Fibroblast of lung (primary cell): Measurements from ENCODE around the gene UGT1A10. TPM values are rescaled to one million over a fixed set of nuclear protein-coding genes. Genes with fewer than 3 reads are reported as not detected.

ENCODE experiments used
- DNase-seq, 2 donors: peaks; one replicate each; pipeline versions ENCODE4 v3.0.0 to v3.0.0-alpha.2; 2010; ENCODE audit warnings: low read depth in 2 of 2
- H2AFZ ChIP-seq: 2 replicates; pipeline ENCODE4 v1.5.1; 2012; ENCODE audit warnings: low read length, control low read depth, inconsistent platforms
- H3K27ac ChIP-seq: 2 replicates; pipeline ENCODE4 v1.5.1; 2011; ENCODE audit warnings: low read length, control low read depth; ENCODE audit not compliant: insufficient read depth
- H3K27me3 ChIP-seq: 2 replicates; pipeline ENCODE4 v1.5.1; 2011; ENCODE audit warnings: mild to moderate bottlenecking, low read length; ENCODE audit not compliant: control insufficient read depth, insufficient read depth
- H3K36me3 ChIP-seq: 2 replicates; pipeline ENCODE4 v1.5.1; 2011; ENCODE audit warnings: low read length; ENCODE audit not compliant: control insufficient read depth, insufficient read depth
- H3K4me1 ChIP-seq: 2 replicates; pipeline ENCODE4 v1.5.1; 2011; ENCODE audit warnings: low read length; ENCODE audit not compliant: control insufficient read depth, insufficient read depth; ENCODE audit errors: extremely low read depth
- H3K4me2 ChIP-seq: 2 replicates; pipeline ENCODE4 v1.5.1; 2011; ENCODE audit warnings: low read length, control low read depth; ENCODE audit not compliant: insufficient read depth; ENCODE audit errors: extremely low read depth
- H3K4me3 ChIP-seq, 4 experiments: fragments of 200-600 bp in 1 of 4; sonication (generic) in 1 of 4; replicated peaks in 1 of 4; 2 replicates each; pipeline ENCODE4 v1.5.1; 2011 to 2016; ENCODE audit warnings: low read length in 4 of 4, low read depth in 3 of 4, mild to moderate bottlenecking in 3 of 4, control low read depth in 2 of 4, inconsistent platforms in 1 of 4, mixed read lengths in 1 of 4; ENCODE audit not compliant: insufficient read depth in 1 of 4; ENCODE audit errors: control extremely low read depth in 1 of 4
- H3K79me2 ChIP-seq: 2 replicates; pipeline ENCODE4 v1.5.1; 2012; ENCODE audit warnings: mild to moderate bottlenecking, low read length, inconsistent platforms; ENCODE audit not compliant: control insufficient read depth, insufficient read depth
- H3K9ac ChIP-seq: 2 replicates; pipeline ENCODE4 v1.5.1; 2011; ENCODE audit warnings: mild to moderate bottlenecking, low read length, control low read depth; ENCODE audit not compliant: insufficient read depth
- H3K9me3 ChIP-seq: 2 replicates; pipeline ENCODE4 v1.5.1; 2012; ENCODE audit warnings: low read depth, low read length; ENCODE audit not compliant: control insufficient read depth, insufficient read depth
- H4K20me1 ChIP-seq: 2 replicates; pipeline ENCODE4 v1.5.1; 2011; ENCODE audit warnings: low read length; ENCODE audit not compliant: control insufficient read depth, insufficient read depth; ENCODE audit errors: extremely low read depth
- CTCF ChIP-seq, 2 donors: IDR thresholded peaks in 1 of 2; conservative IDR thresholded peaks in 1 of 2; 1 replicate in 1 of 2; 2 replicates in 1 of 2; pipeline ENCODE4 v1.5.1; 2011 to 2012; ENCODE audit warnings: low read length in 2 of 2, control low read depth in 1 of 2, inconsistent platforms in 1 of 2, low read depth in 1 of 2, mild to moderate bottlenecking in 1 of 2
- EZH2 ChIP-seq: IDR thresholded peaks from 2 replicates; pipeline ENCODE4 v1.5.1; 2012; ENCODE audit warnings: low read length, control low read depth, mild to moderate bottlenecking; ENCODE audit errors: missing control alignments
- polyA plus RNA-seq, 2 donors: library from polyadenylated mRNA; depleted of rRNA in 1 of 2; stranded (reverse) in 1 of 2; unstranded in 1 of 2; fragments of >200 nt; gene quantifications; 2 replicates each; pipeline ENCODE4 v1.2.1, GENCODE V29; 2011 to 2012; ENCODE audit warnings: missing spikeins in 1 of 2
- total RNA-seq: library from RNA; depleted of rRNA; stranded (reverse); fragments of >200 nt; gene quantifications from 2 replicates; pipeline ENCODE4 v1.2.1, GENCODE V29; 2014

Gene UGT1A10
- total and polyA plus RNA-seq, 2 donors (not counting 1 experiment from before 2014, with no cell fraction given), result not detected

DNA sequence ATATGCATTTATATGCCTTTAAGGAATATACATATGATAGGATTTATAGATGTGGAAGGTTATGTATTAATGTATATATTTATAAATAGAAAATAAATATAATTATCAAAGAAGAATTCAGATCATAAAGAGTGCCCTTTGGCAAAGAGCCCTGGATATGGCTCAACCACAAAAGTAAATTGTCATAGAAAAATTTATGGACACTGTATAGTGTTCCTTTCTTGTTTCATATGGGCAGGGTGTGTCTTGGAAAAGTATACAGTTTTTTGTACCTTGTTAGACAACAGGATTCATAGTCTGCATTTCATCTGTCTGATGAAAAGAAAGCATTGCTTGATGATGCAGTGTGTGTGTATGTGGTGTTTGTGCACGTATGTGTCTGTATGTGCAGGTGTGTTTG lies 48.4 kb downstream of the UGT1A10 start:
- Histone ChIP-seq H3K4me1 (no peaks in the 10 kb centered on the region), H3K4me2 (no peak overlapping the region), H3K79me2 (no peaks in the 10 kb centered on the region), H4K20me1 (no peaks in the 10 kb centered on the region), H3K9me3 (no peaks in the 10 kb centered on the region), H3K9ac (no peak overlapping the region), H3K36me3 (no peaks in the 10 kb centered on the region), H2AFZ (no peak overlapping the region), H3K27me3 (no peaks in the 10 kb centered on the region), H3K4me3 (no peak overlapping the region), H3K27ac (no peak overlapping the region)
- DNase-seq, result no peak
- TF ChIP-seq CTCF (conservative IDR thresholded peaks at IDR 0.05 in 1 of 2, IDR thresholded peaks at IDR 0.05 in 1 of 2; ENCODE audit: low read depth in 1 of 2, low read length in 2 of 2), result no peak
- no peak for TF ChIP-seq EZH2

DNA sequence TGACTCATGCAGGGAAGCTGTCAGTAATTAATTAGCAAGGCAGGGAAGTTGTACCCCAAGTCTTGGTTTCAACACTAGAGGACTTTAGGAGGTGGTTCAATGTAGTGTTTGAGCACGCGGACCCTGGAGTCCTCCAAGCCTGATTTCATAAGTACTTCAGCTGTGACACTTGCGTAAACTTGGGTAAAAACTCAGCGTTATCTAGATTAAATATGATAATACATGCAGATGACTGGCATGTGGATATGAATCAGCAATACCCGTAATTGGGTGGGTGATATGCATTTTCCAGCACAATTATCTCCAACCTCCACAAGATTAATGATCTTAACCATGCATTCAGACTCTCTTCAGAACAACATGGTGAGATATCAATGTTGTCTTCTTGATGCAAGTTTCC lies 50.7 kb downstream of the UGT1A10 start:
- Histone ChIP-seq H3K9me3 (no peaks in the 10 kb centered on the region), H2AFZ (no peak overlapping the region), H3K36me3 (no peaks in the 10 kb centered on the region), H4K20me1 (no peaks in the 10 kb centered on the region), H3K4me1 (no peaks in the 10 kb centered on the region), H3K9ac (no peak overlapping the region), H3K27me3 (no peaks in the 10 kb centered on the region), H3K27ac (no peak overlapping the region), H3K79me2 (no peaks in the 10 kb centered on the region), H3K4me2 (no peak overlapping the region), H3K4me3 (no peak overlapping the region)
- TF ChIP-seq EZH2 (no peak), CTCF (conservative IDR thresholded peaks at IDR 0.05 in 1 of 2, IDR thresholded peaks at IDR 0.05 in 1 of 2; ENCODE audit: low read depth in 1 of 2, low read length in 2 of 2) (no peak)
- peak in 1 of 2 donors; percentile 42 for DNase-seq

GRCh38 chr2:233688341-233688740 lies 52.1 kb downstream of the UGT1A10 start:
- no peak for TF ChIP-seq CTCF (conservative IDR thresholded peaks at IDR 0.05 in 1 of 2, IDR thresholded peaks at IDR 0.05 in 1 of 2; ENCODE audit: low read depth in 1 of 2, low read length in 2 of 2)
- no peak for TF ChIP-seq EZH2
- H3K9ac ChIP-seq, result no peak overlapping the region
- no peaks in the 10 kb centered on the region for H3K27me3 ChIP-seq
- H3K4me3 ChIP-seq, result no peak overlapping the region
- H3K4me1 ChIP-seq, result no peaks in the 10 kb centered on the region
- no peak for DNase-seq
- H3K36me3 ChIP-seq, result no peaks in the 10 kb centered on the region
- no peaks in the 10 kb centered on the region for H3K79me2 ChIP-seq
- no peaks in the 10 kb centered on the region for H4K20me1 ChIP-seq
- no peak overlapping the region for H3K27ac ChIP-seq
- H3K9me3 ChIP-seq, result no peaks in the 10 kb centered on the region
- H3K4me2 ChIP-seq, result no peak overlapping the region
- H2AFZ ChIP-seq, result no peak overlapping the region
